H1 (cell line): ENCODE data around the gene RAB11B. TPM values are rescaled to one million over a fixed set of nuclear protein-coding genes. Genes with fewer than 3 reads are reported as not detected.
"Not testable (repeated sequence)": the region's sequence is repeated elsewhere in the genome, so short reads cannot be mapped to it uniquely, and the experiment has no call there.

Experiments
- CTCF ChIA-PET: fragments of 300-600 bp; sonication (Branson Sonifier 250); formaldehyde crosslinking; loops from one replicate; lab custom pipeline; 2021; ENCODE audit not compliant: partially characterized antibody; lab: Charles Lee
- POLR2A ChIA-PET: fragments of 300-600 bp; sonication (Branson Sonifier 250); formaldehyde crosslinking; loops from one replicate; lab custom pipeline; 2021; ENCODE audit warnings: inconsistent platforms; ENCODE audit not compliant: partially characterized antibody; lab: Charles Lee
- DNase-seq, 2 experiments: peaks; one replicate each; pipeline versions ENCODE4 v3.0.0 to v3.0.0-alpha.2; 2010 to 2022; ENCODE audit warnings: low spot score in 2 of 2, low read depth in 1 of 2, mixed read lengths in 1 of 2
- FAIRE-seq: peaks from 2 replicates; lab custom pipeline; 2011; peaks lifted over from hg19 to GRCh38; lab: Jason Lieb, UNC
- H2AFZ ChIP-seq: 2 replicates; pipeline ENCODE4 v1.8.1; 2012; ENCODE audit warnings: low read length, inconsistent platforms
- H2AK5ac ChIP-seq: 2 replicates; pipeline ENCODE4 v1.6.1; 2013; ENCODE audit warnings: low read depth, low read length
- H2BK120ac ChIP-seq: replicated peaks from 2 replicates; pipeline ENCODE3; 2013; ENCODE audit warnings: low read depth, low read length, inconsistent platforms
- H2BK12ac ChIP-seq: 2 replicates; pipeline ENCODE4 v1.6.1; 2013; ENCODE audit warnings: low read depth, low read length
- H2BK15ac ChIP-seq: 2 replicates; pipeline ENCODE4 v1.6.1; 2013; ENCODE audit warnings: low read length
- H2BK20ac ChIP-seq: 2 replicates; pipeline ENCODE4 v1.6.1; 2013; ENCODE audit warnings: low read length
- H2BK5ac ChIP-seq: 2 replicates; pipeline ENCODE4 v1.6.1; 2013; ENCODE audit warnings: low read depth, low read length
- H3K14ac ChIP-seq: 2 replicates; pipeline ENCODE4 v1.6.1; 2013; ENCODE audit warnings: inconsistent platforms; ENCODE audit not compliant: insufficient read length
- H3K18ac ChIP-seq: 2 replicates; pipeline ENCODE4 v1.6.1; 2013; ENCODE audit warnings: low read length; ENCODE audit errors: extremely low read depth
- H3K23ac ChIP-seq: 2 replicates; pipeline ENCODE4 v1.6.1; 2013; ENCODE audit warnings: inconsistent platforms; ENCODE audit not compliant: insufficient read length
- H3K23me2 ChIP-seq: 2 replicates; pipeline ENCODE4 v1.6.1; 2013; ENCODE audit warnings: low read depth, low read length
- H3K27ac ChIP-seq: 2 replicates; pipeline ENCODE4 v1.6.1; 2011; ENCODE audit warnings: low read depth, low read length, inconsistent platforms
- H3K27me3 ChIP-seq, 4 experiments: replicated peaks in 1 of 4; 1 replicate in 1 of 4; 2 replicates in 3 of 4; pipeline versions ENCODE4 v1.6.1 to v1.8.1; 2011 to 2013; ENCODE audit warnings: low read length in 3 of 4, mild to moderate bottlenecking in 3 of 4, inconsistent platforms in 2 of 4, mixed read lengths in 2 of 4, moderate library complexity in 1 of 4; ENCODE audit not compliant: control insufficient read depth in 3 of 4, insufficient read depth in 3 of 4; ENCODE audit errors: extremely low read depth in 1 of 4
- H3K36me3 ChIP-seq, 4 experiments: 2 replicates each; pipeline versions ENCODE4 v1.6.1 to v1.8.1; 2011 to 2013; ENCODE audit warnings: mild to moderate bottlenecking in 4 of 4, low read length in 3 of 4, moderate library complexity in 2 of 4, control low read depth in 1 of 4, inconsistent platforms in 1 of 4; ENCODE audit not compliant: insufficient read depth in 4 of 4, control insufficient read depth in 2 of 4
- H3K4ac ChIP-seq: replicated peaks from 2 replicates; pipeline ENCODE3; 2013; ENCODE audit warnings: low read length, low read depth, mixed read lengths, inconsistent platforms; ENCODE audit not compliant: insufficient read length
- H3K4me1 ChIP-seq, 4 experiments: replicated peaks in 1 of 4; 1 replicate in 1 of 4; 2 replicates in 3 of 4; pipeline versions ENCODE4 v1.6.1 to v1.8.1; 2011 to 2013; ENCODE audit warnings: low read length in 3 of 4, inconsistent platforms in 2 of 4, mixed read lengths in 1 of 4; ENCODE audit not compliant: insufficient read depth in 4 of 4, control insufficient read depth in 3 of 4
- H3K4me2 ChIP-seq, 2 experiments: 2 replicates each; pipeline versions ENCODE4 v1.6.1 to v1.8.1; 2011 to 2013; ENCODE audit warnings: low read depth in 2 of 2, low read length in 2 of 2, control low read depth in 1 of 2, inconsistent platforms in 1 of 2, mild to moderate bottlenecking in 1 of 2; ENCODE audit not compliant: insufficient read depth in 1 of 2
- H3K4me3 ChIP-seq, 4 experiments: fragments of 200-600, 300-600 bp in 1 of 4; sonication (generic), shearing (Covaris generic), sonication (Bioruptor Twin) in 1 of 4; 2 replicates each; pipeline versions ENCODE4 v1.5.1 to v1.8.1; 2011 to 2016; ENCODE audit warnings: low read length in 4 of 4, low read depth in 3 of 4, control low read depth in 2 of 4, inconsistent platforms in 2 of 4, mild to moderate bottlenecking in 2 of 4, mixed read lengths in 1 of 4, moderate library complexity in 1 of 4; ENCODE audit not compliant: insufficient read depth in 2 of 4; ENCODE audit errors: extremely low read depth in 1 of 4
- H3K56ac ChIP-seq: replicated peaks from 2 replicates; pipeline ENCODE3; 2013; ENCODE audit warnings: low read depth, mild to moderate bottlenecking, mixed read lengths, low read length, inconsistent platforms; ENCODE audit not compliant: insufficient read length
- H3K79me1 ChIP-seq: 2 replicates; pipeline ENCODE4 v1.6.1; 2013; ENCODE audit warnings: low read depth, low read length, control low read depth
- H3K79me2 ChIP-seq, 2 experiments: 2 replicates each; pipeline versions ENCODE4 v1.6.1 to v1.8.1; 2012 to 2013; ENCODE audit warnings: low read length in 2 of 2, mild to moderate bottlenecking in 2 of 2, inconsistent platforms in 1 of 2; ENCODE audit not compliant: insufficient read depth in 2 of 2, control insufficient read depth in 1 of 2
- H3K9ac ChIP-seq, 4 experiments: replicated peaks in 1 of 4; 1 replicate in 1 of 4; 2 replicates in 3 of 4; pipeline versions ENCODE4 v1.6.1 to v1.8.1; 2011 to 2013; ENCODE audit warnings: low read depth in 3 of 4, low read length in 3 of 4, control low read depth in 2 of 4, mild to moderate bottlenecking in 2 of 4, moderate library complexity in 2 of 4, inconsistent platforms in 1 of 4; ENCODE audit errors: extremely low read depth in 1 of 4
- H3K9me3 ChIP-seq, 2 experiments: 2 replicates each; pipeline versions ENCODE4 v1.6.1 to v1.8.1; 2012 to 2013; ENCODE audit warnings: mild to moderate bottlenecking in 2 of 2, moderate library complexity in 2 of 2, control low read depth in 1 of 2, inconsistent platforms in 1 of 2, low read depth in 1 of 2, low read length in 1 of 2, mixed read lengths in 1 of 2; ENCODE audit not compliant: insufficient read depth in 2 of 2
- H4K20me1 ChIP-seq, 2 experiments: replicated peaks in 1 of 2; 2 replicates each; pipeline versions ENCODE3 to v1.8.1; 2011 to 2013; ENCODE audit warnings: inconsistent platforms in 2 of 2, low read length in 2 of 2, mild to moderate bottlenecking in 1 of 2; ENCODE audit not compliant: insufficient read depth in 2 of 2, control insufficient read depth in 1 of 2
- H4K5ac ChIP-seq: 2 replicates; pipeline ENCODE4 v1.6.1; 2013; ENCODE audit warnings: low read length, low read depth, mixed read lengths, inconsistent platforms; ENCODE audit not compliant: insufficient read length
- H4K8ac ChIP-seq: 2 replicates; pipeline ENCODE4 v1.8.0; 2013; ENCODE audit warnings: mild to moderate bottlenecking, moderate library complexity, low read length, inconsistent platforms; ENCODE audit not compliant: insufficient read depth; ENCODE audit errors: extremely low read depth
- H4K91ac ChIP-seq: replicated peaks from 2 replicates; pipeline ENCODE3; 2013; ENCODE audit warnings: low read length, mixed read lengths, inconsistent platforms; ENCODE audit not compliant: insufficient read length
- WGBS, 2 experiments: shearing (Covaris generic) in 1 of 2; methylation state at CpG; one replicate each; pipeline versions ENCODE4 v1.1.6 to v1.1.7; 2013 to 2015; ENCODE audit warnings: low lambda C conversion rate in 2 of 2, mixed read lengths in 2 of 2, inconsistent platforms in 1 of 2, low coverage in 1 of 2, missing lambda C conversion rate in 1 of 2; ENCODE audit not compliant: insufficient replicate concordance in 2 of 2, insufficient coverage in 1 of 2, insufficient read length in 1 of 2; ENCODE audit errors: extremely low coverage in 1 of 2, missing lambda C conversion rate in 1 of 2; 5-methylcytosine and 5-hydroxymethylcytosine counted together
- polyA plus RNA-seq, 7 experiments: library from polyadenylated mRNA; depleted of rRNA in 3 of 7; stranded (reverse) in 5 of 7; unstranded in 2 of 7; fragments of >200 nt in 5 of 7; fragments of 200-250 nt in 2 of 7; gene quantifications; 1 replicate in 5 of 7; 2 replicates in 1 of 7; 4 replicates in 1 of 7; pipeline versions ENCODE4 v1.2.1 to v1.2.3, GENCODE V29; 2011 to 2013; ENCODE audit warnings: missing spikeins in 2 of 7, mixed read lengths in 2 of 7
- total RNA-seq: library from RNA; stranded (reverse); fragmentation: NEBNext Ultra II Directional; extraction: Animal tissue kit (Norgen Biotek cat#: 25700); gene quantifications from 2 replicates; pipeline ENCODE4 v1.2.1, GENCODE V29; 2021

The RAB11B gene
- total and polyA plus RNA-seq, 2 of the 8 experiments (the other 6 are each of a cell fraction or from before 2014, with no cell fraction given) = 50.2 to 85.8 TPM

DNA sequence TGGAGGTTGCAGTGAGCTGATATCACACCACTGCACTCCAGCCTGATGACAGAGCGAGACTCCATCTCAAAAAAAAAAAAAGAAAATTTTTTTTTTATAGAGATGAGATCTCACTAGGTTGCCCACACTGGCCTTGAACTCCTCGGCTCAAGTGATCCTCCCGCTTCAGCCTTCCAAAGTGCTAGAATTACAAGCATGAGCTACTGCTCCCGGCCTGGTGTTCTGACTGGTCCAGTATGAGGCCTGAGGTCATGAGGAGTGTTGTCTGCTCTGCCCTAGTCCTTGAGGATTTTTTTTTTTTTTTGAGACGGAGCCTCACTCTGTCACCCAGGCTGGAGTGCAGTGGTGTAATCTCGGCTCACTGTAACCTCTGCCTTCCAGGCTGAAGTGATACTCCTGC lies 35.2 kb downstream of the RAB11B start:
- ChIA-PET CTCF (interaction anchor here (1.3 to 4.3 kb wide), 3 partner anchors 13 to 78 kb away, joined by 3 to 16 read pairs (median 3); no protein-coding TSS in a partner anchor), POLR2A (interaction anchor here (0.9 kb wide), 1 partner anchor 72 kb away, joined by 3 read pairs; no protein-coding TSS in a partner anchor)

More for the DNA sequence above, 35.2 kb downstream of the RAB11B start:
- not testable (repeated sequence) for H4K20me1 ChIP-seq, H2BK15ac ChIP-seq, H3K4me3 ChIP-seq, H3K9me3 ChIP-seq, H4K8ac ChIP-seq, H3K18ac ChIP-seq, H2AK5ac ChIP-seq, H3K23me2 ChIP-seq, H2BK120ac ChIP-seq, H3K4me2 ChIP-seq, H2BK20ac ChIP-seq, H3K27me3 ChIP-seq, H3K4ac ChIP-seq, H3K9ac ChIP-seq, H3K56ac ChIP-seq, H3K27ac ChIP-seq, H3K36me3 ChIP-seq, H3K79me1 ChIP-seq, DNase-seq, H4K5ac ChIP-seq, H2AFZ ChIP-seq, H2BK12ac ChIP-seq, FAIRE-seq, H3K14ac ChIP-seq, H3K79me2 ChIP-seq, H3K23ac ChIP-seq, H2BK5ac ChIP-seq, H3K4me1 ChIP-seq, H4K91ac ChIP-seq
- 90% methylated on average over 6 of the region's 6 CpGs; no CpG with 5 or more reads in 1 of the 2 experiments for WGBS, 2 experiments
